NCI-H1105 treated with DMSO at 0.1 percent for 48 hours (cell line): Measurements from ENCODE around the gene ADAM29.
"Not testable (repeated sequence)": the region's sequence is repeated elsewhere in the genome, so short reads cannot be mapped to it uniquely, and the experiment has no call there.

Source experiments
- DNase-seq: peaks from one replicate; lab custom pipeline; 2025; lab: John Stamatoyannopoulos, UW

Gene ADAM29

GRCh38 chr4:174948826-174949225 lies 30.7 kb downstream of the ADAM29 start:
- DNase-seq: no peak

- DNase-seq: no peak
Observed at GRCh38 chr4:174972911-174973310, 54.8 kb downstream of the ADAM29 start.

DNA sequence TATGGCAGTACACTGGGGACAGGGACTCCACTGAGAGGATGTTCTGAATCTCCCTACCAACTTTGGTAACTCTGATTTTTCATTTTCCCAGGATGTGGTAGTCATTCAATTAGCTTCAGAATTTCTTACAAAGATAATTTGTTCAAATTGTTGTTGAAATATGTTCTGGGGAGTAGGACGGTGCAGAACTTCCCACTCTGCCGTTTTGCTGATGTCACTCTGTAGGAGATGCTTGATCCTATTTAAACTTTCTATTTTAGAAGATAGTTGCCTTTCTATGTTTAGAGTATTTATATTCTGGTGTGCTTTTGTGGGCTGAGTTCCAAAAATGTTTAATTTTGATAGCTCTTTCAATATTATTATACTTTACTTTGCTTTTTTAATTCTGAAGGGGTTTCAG lies 55.2 kb downstream of the ADAM29 start:
- no peak for DNase-seq

DNA sequence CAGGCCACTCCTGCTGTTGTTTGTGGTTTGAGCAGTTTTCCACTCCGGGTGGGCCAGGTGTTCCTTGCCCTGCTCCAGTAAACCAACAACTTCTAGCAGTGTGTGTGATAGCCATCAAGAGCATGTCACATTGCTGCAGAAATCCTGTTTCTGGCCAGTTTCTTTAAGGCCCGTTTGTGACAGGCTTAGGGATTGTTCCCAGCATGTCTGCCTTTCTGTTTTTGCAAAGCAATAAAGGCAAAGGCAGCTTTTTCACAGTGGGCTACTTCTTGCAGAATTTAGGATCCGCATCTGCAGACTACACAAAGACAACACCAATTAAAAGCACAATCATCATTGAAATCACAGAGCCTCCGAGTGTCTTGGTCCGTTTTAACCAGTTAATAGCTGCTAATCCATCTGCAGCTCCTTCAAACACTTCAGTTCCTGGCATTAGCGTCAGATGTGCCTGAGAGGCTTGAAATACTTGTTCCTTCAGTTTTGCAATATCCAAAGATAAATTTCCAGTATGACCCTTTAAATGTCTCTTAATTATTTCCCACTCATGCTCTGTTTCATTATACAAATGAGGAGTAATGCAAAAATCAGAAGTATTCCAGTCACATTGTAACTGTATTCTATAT lies 65.1 kb downstream of the ADAM29 start:
- DNase-seq: no peak

DNA sequence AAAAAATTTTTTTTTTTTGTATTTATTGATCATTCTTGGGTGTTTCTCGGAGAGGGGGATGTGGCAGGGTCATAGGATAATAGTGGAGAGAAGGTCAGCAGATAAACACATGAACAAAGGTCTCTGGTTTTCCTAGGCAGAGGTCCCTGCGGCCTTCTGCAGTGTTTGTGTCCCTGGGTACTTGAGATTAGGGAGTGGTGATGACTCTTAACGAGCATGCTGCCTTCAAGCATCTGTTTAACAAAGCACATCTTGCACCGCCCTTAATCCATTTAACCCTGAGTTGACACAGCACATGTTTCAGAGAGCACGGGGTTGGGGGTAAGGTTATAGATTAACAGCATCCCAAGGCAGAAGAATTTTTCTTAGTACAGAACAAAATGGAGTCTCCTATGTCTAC lies 65.7 kb downstream of the ADAM29 start:
- not testable (repeated sequence) for DNase-seq

GRCh38 chr4:174989791-174990190 lies 71.6 kb downstream of the ADAM29 start:
- no peak for DNase-seq

GRCh38 chr4:174993916-174994315 lies 75.8 kb downstream of the ADAM29 start:
- DNase-seq: no peak

GRCh38 chr4:174996079-174996478 lies 77.9 kb downstream of the ADAM29 start:
- no peak for DNase-seq

DNA sequence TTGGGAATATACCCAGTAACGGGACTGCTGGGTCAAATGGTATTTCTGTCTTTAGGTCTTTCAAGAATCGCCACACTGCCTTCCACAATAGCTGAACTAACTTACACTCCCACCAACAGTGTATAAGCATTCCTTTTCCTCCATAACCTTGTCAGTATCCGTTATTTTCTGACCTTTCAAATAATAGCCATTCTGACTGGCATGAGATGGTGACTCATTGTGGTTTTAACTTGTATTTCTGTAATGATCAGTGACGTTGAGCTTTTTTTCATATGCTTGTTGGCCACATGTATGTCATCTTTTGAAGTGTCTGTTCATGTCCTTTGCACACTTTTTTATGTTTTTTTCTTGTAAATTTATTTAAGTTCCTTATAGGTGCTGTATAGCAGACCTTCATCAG lies 81.2 kb downstream of the ADAM29 start:
- DNase-seq: no peak

- DNase-seq: no peak
Observed at GRCh38 chr4:175017751-175018150, 99.6 kb downstream of the ADAM29 start.

- not testable (repeated sequence) for DNase-seq
Observed at GRCh38 chr4:175019447-175019846, 101.3 kb downstream of the ADAM29 start.
